H1 (cell line): ENCODE results near the gene IL37. TPM values are rescaled to one million over a fixed set of nuclear protein-coding genes. Genes with fewer than 3 reads are reported as not detected.

Source experiments
- BACH1 ChIP-seq: IDR thresholded peaks from 2 replicates; pipeline ENCODE4 v1.6.1; 2012; ENCODE audit warnings: low read length, improper control_type of control experiment
- BRCA1 ChIP-seq: IDR thresholded peaks from 2 replicates; pipeline ENCODE4 v1.6.1; 2012; ENCODE audit warnings: low read depth, low read length, improper control_type of control experiment
- CHD1 ChIP-seq: IDR thresholded peaks from 2 replicates; pipeline ENCODE4 v1.6.1; 2012; ENCODE audit warnings: low read depth, low read length, improper control_type of control experiment
- CREB1 ChIP-seq: IDR thresholded peaks from 2 replicates; pipeline ENCODE4 v1.6.1; 2012; ENCODE audit warnings: inconsistent platforms
- FOSL1 ChIP-seq: IDR thresholded peaks from 2 replicates; pipeline ENCODE4 v1.6.1; 2011; ENCODE audit warnings: mild to moderate bottlenecking, low read depth, low read length, moderate library complexity; ENCODE audit not compliant: insufficient read depth
- SIX5 ChIP-seq: IDR thresholded peaks from 2 replicates; pipeline ENCODE4 v1.6.1; 2011; ENCODE audit warnings: mild to moderate bottlenecking, low read depth, low read length
- YY1 ChIP-seq: IDR thresholded peaks from 2 replicates; pipeline ENCODE4 v1.6.1; 2011; ENCODE audit warnings: low read depth, mild to moderate bottlenecking, low read length
- polyA plus RNA-seq, 7 experiments: library from polyadenylated mRNA; depleted of rRNA in 3 of 7; stranded (reverse) in 5 of 7; unstranded in 2 of 7; fragments of >200 nt in 5 of 7; fragments of 200-250 nt in 2 of 7; gene quantifications; 1 replicate in 5 of 7; 2 replicates in 1 of 7; 4 replicates in 1 of 7; pipeline versions ENCODE4 v1.2.1 to v1.2.3, GENCODE V29; 2011 to 2013; ENCODE audit warnings: missing spikeins in 2 of 7, mixed read lengths in 2 of 7
- total RNA-seq: library from RNA; stranded (reverse); fragmentation: NEBNext Ultra II Directional; extraction: Animal tissue kit (Norgen Biotek cat#: 25700); gene quantifications from 2 replicates; pipeline ENCODE4 v1.2.1, GENCODE V29; 2021
- TF ChIP-seq, protein P1 (sequence below): fragments of 300-600 bp; sonication (generic); IDR thresholded peaks from 2 replicates; pipeline ENCODE4 v1.7.1; 2012; ENCODE audit warnings: low read length, moderate library complexity, mild to moderate bottlenecking, inconsistent platforms; ENCODE audit not compliant: insufficient replicate concordance

IL37 gene
- total and polyA plus RNA-seq, 2 of the 8 experiments (the other 6 are each of a cell fraction or from before 2014, with no cell fraction given) = 0.18 TPM; not detected in 1

DNA sequence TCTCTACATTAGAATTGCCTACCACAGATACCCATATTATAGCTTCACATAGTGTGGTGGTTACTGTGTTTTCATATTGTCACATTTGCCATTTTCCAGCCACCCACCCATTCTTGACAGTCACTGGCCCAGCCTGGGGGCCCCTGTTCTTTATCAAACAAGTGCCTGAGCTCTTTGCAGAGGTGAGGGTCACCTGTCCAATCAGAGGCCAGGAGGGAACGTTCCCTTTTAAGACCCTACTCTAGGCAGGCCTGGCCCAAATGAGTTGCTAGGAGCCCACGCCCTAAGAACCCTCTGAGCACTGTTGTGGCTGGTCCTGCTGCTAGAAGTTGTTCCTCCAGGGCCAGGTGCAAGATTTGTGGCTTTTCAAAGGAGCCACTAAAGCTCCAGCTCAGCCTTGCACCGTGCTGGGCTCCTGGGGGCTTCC, 5.2 kb downstream of the IL37 start (continued):
- TF ChIP-seq, protein P1, sequence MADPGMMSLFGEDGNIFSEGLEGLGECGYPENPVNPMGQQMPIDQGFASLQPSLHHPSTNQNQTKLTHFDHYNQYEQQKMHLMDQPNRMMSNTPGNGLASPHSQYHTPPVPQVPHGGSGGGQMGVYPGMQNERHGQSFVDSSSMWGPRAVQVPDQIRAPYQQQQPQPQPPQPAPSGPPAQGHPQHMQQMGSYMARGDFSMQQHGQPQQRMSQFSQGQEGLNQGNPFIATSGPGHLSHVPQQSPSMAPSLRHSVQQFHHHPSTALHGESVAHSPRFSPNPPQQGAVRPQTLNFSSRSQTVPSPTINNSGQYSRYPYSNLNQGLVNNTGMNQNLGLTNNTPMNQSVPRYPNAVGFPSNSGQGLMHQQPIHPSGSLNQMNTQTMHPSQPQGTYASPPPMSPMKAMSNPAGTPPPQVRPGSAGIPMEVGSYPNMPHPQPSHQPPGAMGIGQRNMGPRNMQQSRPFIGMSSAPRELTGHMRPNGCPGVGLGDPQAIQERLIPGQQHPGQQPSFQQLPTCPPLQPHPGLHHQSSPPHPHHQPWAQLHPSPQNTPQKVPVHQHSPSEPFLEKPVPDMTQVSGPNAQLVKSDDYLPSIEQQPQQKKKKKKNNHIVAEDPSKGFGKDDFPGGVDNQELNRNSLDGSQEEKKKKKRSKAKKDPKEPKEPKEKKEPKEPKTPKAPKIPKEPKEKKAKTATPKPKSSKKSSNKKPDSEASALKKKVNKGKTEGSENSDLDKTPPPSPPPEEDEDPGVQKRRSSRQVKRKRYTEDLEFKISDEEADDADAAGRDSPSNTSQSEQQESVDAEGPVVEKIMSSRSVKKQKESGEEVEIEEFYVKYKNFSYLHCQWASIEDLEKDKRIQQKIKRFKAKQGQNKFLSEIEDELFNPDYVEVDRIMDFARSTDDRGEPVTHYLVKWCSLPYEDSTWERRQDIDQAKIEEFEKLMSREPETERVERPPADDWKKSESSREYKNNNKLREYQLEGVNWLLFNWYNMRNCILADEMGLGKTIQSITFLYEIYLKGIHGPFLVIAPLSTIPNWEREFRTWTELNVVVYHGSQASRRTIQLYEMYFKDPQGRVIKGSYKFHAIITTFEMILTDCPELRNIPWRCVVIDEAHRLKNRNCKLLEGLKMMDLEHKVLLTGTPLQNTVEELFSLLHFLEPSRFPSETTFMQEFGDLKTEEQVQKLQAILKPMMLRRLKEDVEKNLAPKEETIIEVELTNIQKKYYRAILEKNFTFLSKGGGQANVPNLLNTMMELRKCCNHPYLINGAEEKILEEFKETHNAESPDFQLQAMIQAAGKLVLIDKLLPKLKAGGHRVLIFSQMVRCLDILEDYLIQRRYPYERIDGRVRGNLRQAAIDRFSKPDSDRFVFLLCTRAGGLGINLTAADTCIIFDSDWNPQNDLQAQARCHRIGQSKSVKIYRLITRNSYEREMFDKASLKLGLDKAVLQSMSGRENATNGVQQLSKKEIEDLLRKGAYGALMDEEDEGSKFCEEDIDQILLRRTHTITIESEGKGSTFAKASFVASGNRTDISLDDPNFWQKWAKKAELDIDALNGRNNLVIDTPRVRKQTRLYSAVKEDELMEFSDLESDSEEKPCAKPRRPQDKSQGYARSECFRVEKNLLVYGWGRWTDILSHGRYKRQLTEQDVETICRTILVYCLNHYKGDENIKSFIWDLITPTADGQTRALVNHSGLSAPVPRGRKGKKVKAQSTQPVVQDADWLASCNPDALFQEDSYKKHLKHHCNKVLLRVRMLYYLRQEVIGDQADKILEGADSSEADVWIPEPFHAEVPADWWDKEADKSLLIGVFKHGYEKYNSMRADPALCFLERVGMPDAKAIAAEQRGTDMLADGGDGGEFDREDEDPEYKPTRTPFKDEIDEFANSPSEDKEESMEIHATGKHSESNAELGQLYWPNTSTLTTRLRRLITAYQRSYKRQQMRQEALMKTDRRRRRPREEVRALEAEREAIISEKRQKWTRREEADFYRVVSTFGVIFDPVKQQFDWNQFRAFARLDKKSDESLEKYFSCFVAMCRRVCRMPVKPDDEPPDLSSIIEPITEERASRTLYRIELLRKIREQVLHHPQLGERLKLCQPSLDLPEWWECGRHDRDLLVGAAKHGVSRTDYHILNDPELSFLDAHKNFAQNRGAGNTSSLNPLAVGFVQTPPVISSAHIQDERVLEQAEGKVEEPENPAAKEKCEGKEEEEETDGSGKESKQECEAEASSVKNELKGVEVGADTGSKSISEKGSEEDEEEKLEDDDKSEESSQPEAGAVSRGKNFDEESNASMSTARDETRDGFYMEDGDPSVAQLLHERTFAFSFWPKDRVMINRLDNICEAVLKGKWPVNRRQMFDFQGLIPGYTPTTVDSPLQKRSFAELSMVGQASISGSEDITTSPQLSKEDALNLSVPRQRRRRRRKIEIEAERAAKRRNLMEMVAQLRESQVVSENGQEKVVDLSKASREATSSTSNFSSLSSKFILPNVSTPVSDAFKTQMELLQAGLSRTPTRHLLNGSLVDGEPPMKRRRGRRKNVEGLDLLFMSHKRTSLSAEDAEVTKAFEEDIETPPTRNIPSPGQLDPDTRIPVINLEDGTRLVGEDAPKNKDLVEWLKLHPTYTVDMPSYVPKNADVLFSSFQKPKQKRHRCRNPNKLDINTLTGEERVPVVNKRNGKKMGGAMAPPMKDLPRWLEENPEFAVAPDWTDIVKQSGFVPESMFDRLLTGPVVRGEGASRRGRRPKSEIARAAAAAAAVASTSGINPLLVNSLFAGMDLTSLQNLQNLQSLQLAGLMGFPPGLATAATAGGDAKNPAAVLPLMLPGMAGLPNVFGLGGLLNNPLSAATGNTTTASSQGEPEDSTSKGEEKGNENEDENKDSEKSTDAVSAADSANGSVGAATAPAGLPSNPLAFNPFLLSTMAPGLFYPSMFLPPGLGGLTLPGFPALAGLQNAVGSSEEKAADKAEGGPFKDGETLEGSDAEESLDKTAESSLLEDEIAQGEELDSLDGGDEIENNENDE = no peak
- no peak for TF ChIP-seq BRCA1
- TF ChIP-seq CHD1 = no peak
- TF ChIP-seq SIX5 = no peak
- no peak for TF ChIP-seq BACH1
- no peak for TF ChIP-seq YY1
- no peak for TF ChIP-seq FOSL1
- TF ChIP-seq CREB1 = no peak
